Measurements from ENCODE around the gene FAM53A.
"Not testable (repeated sequence)": the region's sequence is repeated elsewhere in the genome, so short reads cannot be mapped to it uniquely, and the experiment has no call there.

The FAM53A gene

DNA sequence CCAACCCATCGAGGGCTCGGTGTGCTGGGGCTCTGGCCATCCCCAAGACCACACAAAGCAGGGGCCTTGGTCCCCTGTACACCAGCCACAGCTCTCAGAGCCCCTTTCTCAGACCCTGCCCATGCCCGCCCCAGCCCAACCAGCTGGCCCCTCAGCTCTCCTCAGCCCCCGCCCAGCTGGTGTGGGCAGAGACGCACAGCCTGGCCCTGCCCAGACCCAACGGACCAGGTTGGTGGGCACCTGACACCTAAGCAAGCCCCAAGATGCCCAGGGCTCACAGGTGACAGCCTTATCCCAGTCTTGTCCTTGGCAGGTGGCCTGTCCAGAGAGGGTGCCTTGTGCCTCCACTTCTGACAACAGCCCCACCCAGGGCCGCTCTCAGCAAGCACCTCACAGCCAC, 42.4 kb downstream of the FAM53A start:
- no peak overlapping the region for H3K4me3 ChIP-seq (ENCODE audit: low read depth, low read length)
- in situ Hi-C loops (cut with HindIII; ENCODE audit: low sequenced_read_pairs): no loop called here
- TF ChIP-seq, protein P1, sequence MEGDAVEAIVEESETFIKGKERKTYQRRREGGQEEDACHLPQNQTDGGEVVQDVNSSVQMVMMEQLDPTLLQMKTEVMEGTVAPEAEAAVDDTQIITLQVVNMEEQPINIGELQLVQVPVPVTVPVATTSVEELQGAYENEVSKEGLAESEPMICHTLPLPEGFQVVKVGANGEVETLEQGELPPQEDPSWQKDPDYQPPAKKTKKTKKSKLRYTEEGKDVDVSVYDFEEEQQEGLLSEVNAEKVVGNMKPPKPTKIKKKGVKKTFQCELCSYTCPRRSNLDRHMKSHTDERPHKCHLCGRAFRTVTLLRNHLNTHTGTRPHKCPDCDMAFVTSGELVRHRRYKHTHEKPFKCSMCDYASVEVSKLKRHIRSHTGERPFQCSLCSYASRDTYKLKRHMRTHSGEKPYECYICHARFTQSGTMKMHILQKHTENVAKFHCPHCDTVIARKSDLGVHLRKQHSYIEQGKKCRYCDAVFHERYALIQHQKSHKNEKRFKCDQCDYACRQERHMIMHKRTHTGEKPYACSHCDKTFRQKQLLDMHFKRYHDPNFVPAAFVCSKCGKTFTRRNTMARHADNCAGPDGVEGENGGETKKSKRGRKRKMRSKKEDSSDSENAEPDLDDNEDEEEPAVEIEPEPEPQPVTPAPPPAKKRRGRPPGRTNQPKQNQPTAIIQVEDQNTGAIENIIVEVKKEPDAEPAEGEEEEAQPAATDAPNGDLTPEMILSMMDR (IDR thresholded peaks at IDR 0.05; ENCODE audit: low read depth, low read length, missing control alignments): no peak
- no peak for DNase-seq (ENCODE audit: low read depth)

DNA sequence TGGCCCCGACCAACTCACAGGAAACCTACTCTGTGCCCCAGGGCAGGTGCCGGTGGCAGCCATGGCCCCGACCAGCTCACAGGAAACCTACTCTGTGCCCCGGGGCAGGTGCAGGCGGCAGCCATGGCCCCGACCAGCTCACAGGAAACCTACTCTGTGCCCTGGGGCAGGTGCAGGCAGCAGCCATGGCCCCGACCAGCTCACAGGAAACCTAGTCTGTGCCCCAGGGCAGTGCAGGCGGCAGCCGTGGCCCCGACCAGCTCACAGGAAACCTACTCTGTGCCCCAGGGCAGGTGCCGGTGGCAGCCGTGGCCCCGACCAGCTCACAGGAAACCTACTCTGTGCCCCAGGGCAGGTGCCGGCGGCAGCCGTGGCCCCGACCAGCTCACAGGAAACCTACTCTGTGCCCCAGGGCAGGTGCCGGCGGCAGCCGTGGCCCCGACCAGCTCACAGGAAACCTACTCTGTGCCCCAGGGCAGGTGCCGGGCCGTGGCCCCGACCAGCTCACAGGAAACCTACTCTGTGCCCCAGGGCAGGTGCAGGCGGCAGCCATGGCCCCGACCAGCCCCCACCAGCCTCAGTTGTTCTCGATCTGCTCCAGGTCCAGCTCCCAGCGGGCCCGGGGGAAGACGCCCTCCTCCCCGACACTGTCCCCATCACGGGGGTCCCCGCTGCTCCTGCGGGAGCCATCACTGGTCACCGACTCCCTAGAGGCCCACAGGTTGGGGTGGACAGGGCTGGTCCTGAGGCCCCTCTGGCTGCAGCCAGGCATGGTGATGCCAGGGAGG, 43.2 kb downstream of the FAM53A start:
- DNase-seq (ENCODE audit: low read depth); H3K4me3 ChIP-seq (ENCODE audit: low read depth, low read length); in situ Hi-C loops (cut with HindIII; ENCODE audit: low sequenced_read_pairs): not testable (repeated sequence)

DNA sequence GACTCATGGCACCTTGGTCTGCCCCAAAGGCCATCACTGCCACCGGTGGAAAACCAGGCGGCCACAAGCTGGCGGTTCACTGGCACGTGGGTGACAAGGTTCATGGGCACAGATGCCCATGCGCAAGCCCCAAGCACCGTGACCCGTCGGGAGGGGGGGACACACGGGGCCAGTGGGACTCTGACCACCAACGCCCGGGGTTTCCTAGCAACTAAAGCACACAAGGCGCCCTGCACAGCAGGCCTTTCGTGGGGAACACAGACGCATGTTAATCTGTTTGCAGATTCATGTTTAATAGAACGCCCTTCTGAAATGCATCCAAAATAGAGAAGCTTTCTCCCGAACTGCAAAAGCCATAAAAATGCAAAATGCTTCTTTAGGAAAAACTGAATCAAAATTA, 43.9 kb downstream of the FAM53A start:
- H3K4me3 ChIP-seq (ENCODE audit: low read depth, low read length): no peak overlapping the region
- in situ Hi-C loops (cut with HindIII; ENCODE audit: low sequenced_read_pairs): no loop called here
- DNase-seq (ENCODE audit: low read depth): no peak
- TF ChIP-seq, protein P1 (IDR thresholded peaks at IDR 0.05; ENCODE audit: low read depth, low read length, missing control alignments): no peak

DNA sequence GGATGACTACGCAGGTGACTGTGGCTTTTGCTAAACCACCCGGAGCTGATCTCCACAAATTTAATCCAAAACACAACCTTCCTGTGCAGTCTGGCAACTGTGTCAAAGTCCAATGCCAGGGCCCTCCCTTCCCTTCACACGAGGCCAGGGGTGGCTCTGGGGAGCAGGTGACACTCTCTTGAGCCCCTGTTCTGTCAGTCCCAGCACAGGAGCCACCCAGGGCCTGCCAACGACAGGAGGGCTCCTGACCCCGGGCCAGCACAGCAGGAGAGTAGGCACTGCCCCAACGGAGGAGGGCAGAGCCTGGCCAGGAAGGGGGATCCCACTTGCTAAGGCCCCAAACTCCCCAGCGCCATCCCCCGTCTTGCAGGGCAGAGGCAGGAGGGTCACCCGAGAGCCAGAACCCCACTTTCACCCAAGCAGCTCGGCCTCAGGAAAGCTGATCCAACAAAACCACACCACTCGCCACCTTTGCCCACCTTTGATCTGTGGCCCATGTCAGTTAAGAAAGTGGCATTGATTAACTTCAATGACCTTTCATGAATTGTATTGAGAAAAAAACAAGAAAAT, 44.7 kb downstream of the FAM53A start:
- TF ChIP-seq, protein P1 (IDR thresholded peaks at IDR 0.05; ENCODE audit: low read depth, low read length, missing control alignments): no peak
- H3K4me3 ChIP-seq (ENCODE audit: low read depth, low read length): no peak overlapping the region
- no peak for DNase-seq (ENCODE audit: low read depth)
- in situ Hi-C loops (cut with HindIII; ENCODE audit: low sequenced_read_pairs): no loop called here

DNA sequence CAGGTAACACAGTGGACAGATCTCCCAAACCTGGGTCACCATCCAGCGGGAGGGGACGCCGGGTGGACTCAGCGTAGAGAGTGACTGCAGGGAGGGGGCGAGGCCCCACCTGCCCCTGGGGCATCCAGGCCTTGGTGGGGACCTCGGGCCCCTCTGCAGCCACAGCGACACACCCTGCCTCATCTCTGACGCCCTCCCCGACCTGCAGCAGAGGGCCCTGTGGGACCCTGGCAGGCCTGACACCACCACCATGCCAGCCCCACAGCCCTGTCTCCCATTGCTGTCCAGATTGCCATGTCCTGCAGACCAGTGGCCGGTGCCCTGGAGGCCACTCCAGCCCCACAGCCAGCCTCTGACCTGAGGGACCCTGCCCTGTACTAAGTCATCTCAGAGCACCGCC, 45.2 kb downstream of the FAM53A start:
- in situ Hi-C loops (cut with HindIII; ENCODE audit: low sequenced_read_pairs): no loop called here
- TF ChIP-seq, protein P1 (IDR thresholded peaks at IDR 0.05; ENCODE audit: low read depth, low read length, missing control alignments): no peak
- no peak for DNase-seq (ENCODE audit: low read depth)
- H3K4me3 ChIP-seq (ENCODE audit: low read depth, low read length): no peak overlapping the region

DNA sequence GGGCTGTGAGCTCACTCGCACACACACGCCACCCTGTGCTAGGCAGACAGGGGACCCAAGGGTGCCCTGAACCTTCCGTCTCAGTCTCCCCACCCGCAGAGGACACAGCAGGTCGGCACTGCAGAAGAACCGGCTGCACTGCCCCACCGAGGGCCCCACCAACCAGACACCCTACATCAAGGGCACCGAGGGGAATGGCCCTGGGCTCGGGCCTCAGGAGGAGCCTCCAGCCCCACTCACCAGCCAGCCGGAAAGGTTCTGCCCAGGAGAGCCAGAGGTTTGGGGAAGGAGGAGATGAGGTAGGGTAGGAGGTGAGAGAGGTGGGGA, 45.9 kb downstream of the FAM53A start:
- in situ Hi-C loops (cut with HindIII; ENCODE audit: low sequenced_read_pairs): no loop called here
- no peak for DNase-seq (ENCODE audit: low read depth)
- TF ChIP-seq, protein P1 (IDR thresholded peaks at IDR 0.05; ENCODE audit: low read depth, low read length, missing control alignments): no peak
- no peak overlapping the region for H3K4me3 ChIP-seq (ENCODE audit: low read depth, low read length)

DNA sequence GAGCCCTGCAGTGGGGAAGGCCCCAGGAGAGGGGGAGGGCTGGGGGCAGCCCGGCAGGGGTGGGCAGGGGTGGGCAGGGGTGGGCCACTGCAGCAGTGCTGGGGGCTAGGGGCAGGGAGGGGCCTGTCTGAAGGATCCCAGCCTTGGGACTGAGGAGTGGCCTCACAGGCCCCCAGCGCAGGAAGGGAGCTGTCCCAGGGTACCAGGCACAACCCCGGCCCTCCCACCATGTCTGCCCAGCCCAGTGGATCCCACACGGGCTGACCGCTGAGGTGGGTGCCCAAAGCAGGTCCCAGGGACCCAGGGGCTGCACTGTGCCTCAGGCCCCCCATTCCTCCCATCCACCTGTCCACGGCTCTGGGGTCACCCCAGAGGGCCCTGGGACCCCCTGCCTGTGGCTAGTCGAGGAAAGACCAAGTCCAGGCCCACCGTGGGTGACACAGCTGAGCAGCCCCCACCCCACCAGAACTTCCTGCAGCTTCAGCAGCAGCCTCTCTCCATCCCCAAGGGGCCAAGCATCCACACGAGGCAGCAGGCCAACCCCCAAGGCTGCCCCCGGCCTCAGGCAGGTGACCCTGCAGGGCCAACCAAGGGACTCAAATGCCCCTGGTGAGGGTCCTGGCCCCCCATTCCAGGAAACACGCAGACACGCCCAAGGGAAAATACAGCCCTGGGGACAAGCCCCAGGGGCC, 46.4 kb downstream of the FAM53A start:
- TF ChIP-seq, protein P1 (IDR thresholded peaks at IDR 0.05; ENCODE audit: low read depth, low read length, missing control alignments): no peak
- no peak for DNase-seq (ENCODE audit: low read depth)
- no peak overlapping the region for H3K4me3 ChIP-seq (ENCODE audit: low read depth, low read length)
- in situ Hi-C loops (cut with HindIII; ENCODE audit: low sequenced_read_pairs): no loop called here

Data from astrocyte of the cerebellum (primary cell).